Posterior cingulate gyrus (tissue), 11 donors: ENCODE results near the gene LIN9.

ENCODE experiments used
- DNase-seq, 10 donors: peaks; one replicate each; pipeline versions ENCODE4 v3.0.0 to v3.0.0-alpha.2; 2020 to 2021; ENCODE audit warnings: mixed read lengths in 3 of 10
- intact Hi-C: fragments of 100-400 bp; cut with DNase I; formaldehyde crosslinking; loops from one replicate; pipeline ENCODE4 v1.15.1; 2023

LIN9 gene

GRCh38 chr1:226186124-226187018, 122.6 kb downstream of the LIN9 start, which contains the start of gene ACBD3:
Gene ACBD3, minus strand, starts transcription at chr1:226186741. Its CDS starts 66 bp downstream, at chr1:226186675.
- intact Hi-C loops, result loop anchor here (2.0 to 10.0 kb wide), 2 partner anchors 122 kb away; partner anchors contain the start of genes H3-3A and LIN9
- peak; percentile 86 to 98 (median 90) for DNase-seq

DNA sequence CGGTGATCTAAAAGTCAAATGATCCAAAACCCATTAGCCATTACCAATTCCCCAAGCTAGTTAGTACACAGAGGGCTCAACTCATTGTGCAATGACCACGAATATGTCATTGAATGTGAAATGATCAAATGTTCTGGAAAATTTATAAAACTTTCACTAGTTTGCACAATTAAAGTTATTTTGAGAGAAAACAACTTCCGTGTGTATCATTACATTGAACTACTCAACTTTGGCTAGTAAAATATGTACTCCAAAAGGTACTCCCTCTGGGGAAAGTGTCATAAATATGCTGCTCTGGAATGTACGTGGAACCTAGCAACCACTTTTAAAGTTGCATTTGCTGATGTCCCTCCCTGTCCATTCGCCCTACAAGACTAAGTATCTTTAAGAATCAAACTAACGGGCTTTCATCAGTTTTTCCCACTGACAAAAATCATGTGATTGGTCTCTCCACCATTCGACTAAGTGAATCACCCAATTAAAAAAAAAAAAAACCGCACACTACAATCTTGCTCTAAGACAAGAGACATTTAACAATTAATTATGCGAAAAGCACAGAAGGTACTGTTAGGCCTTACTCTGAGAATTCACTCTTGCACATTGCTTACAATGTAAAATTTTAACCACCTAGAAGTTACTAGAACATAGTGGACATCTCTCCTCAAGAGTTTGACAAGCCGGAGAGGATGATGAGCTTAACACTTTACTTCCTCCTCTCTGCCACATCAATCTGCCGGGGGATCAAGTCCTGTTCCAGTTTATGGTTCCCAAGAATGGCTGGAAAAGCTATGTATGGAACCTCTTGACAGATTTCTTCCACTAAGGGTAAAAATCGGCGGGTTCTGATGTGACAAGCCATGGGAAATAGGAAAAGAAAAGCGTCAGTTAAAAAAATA, 123.6 kb downstream of the LIN9 start:
- no peak for DNase-seq
- intact Hi-C loops, result loop anchor here (2.0 to 10.0 kb wide), 2 partner anchors 121 to 123 kb away; partner anchors contain the start of genes H3-3A and LIN9

GRCh38 chr1:226181996-226182714, 126.8 kb downstream of the LIN9 start:
- peak in 6 of 10 donors; percentile 8 to 63 (median 14) for DNase-seq
- intact Hi-C loops, result loop anchor here (10.0 kb wide), 1 partner anchor 117 kb away; the partner anchor contains the start of gene H3-3A
